RWPE1 (cell line): Measurements from ENCODE around the gene SHC2.
A peak's percentile ranks its signal among the peaks of the same experiment; 100 is the strongest.

ENCODE experiments used
- CTCF ChIA-PET: fragments of 350-600 bp; sonication (Branson Sonifier 250); formaldehyde crosslinking; extraction: SDS; loops from one replicate; lab custom pipeline; 2021; lab: Yijun Ruan, JAX
- POLR2A ChIA-PET: fragments of 400-600 bp; formaldehyde crosslinking; extraction: SDS; loops from one replicate; lab custom pipeline; 2020; ENCODE audit warnings: antibody characterized with exemption; ENCODE audit not compliant: low non-redundant PET; lab: Yijun Ruan, JAX
- DNase-seq: peaks from one replicate; pipeline ENCODE4 v3.0.0; 2012; ENCODE audit warnings: low spot score
- H3K27ac ChIP-seq: fragments of 450-650 bp; 2 replicates; pipeline ENCODE4 v1.5.1; 2017
- TF ChIP-seq, protein P1 (sequence below): fragments of 450-650 bp; conservative IDR thresholded peaks from 2 replicates; pipeline ENCODE4 v1.5.1; 2017; ENCODE audit warnings: low read depth, mild to moderate bottlenecking

The SHC2 gene

DNA sequence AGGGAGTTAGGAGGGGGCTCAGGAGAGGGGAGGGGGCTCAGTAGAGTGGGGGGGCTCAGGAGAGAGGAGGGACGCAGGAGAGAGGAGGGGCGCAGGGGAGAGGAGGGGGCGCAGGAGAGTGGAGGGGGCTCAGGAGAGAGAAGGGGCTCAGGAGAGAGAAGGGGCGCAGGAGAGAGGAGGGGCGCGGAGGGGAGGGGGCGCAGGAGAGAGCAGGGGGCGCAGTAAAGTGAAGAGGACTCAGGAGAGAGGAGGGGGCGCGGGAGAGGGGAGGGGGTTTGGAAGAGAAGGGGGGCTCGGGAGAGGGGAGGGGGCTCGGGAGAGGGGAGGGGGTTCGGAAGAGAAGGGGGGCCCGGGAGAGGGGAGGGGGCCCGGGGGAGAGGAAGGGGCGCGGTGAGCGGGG, 36.2 kb upstream of the SHC2 start:
- DNase-seq: no peak
- no peak overlapping the region for H3K27ac ChIP-seq
- POLR2A ChIA-PET: no interaction called here
- CTCF ChIA-PET: no interaction called here
- TF ChIP-seq, protein P1, sequence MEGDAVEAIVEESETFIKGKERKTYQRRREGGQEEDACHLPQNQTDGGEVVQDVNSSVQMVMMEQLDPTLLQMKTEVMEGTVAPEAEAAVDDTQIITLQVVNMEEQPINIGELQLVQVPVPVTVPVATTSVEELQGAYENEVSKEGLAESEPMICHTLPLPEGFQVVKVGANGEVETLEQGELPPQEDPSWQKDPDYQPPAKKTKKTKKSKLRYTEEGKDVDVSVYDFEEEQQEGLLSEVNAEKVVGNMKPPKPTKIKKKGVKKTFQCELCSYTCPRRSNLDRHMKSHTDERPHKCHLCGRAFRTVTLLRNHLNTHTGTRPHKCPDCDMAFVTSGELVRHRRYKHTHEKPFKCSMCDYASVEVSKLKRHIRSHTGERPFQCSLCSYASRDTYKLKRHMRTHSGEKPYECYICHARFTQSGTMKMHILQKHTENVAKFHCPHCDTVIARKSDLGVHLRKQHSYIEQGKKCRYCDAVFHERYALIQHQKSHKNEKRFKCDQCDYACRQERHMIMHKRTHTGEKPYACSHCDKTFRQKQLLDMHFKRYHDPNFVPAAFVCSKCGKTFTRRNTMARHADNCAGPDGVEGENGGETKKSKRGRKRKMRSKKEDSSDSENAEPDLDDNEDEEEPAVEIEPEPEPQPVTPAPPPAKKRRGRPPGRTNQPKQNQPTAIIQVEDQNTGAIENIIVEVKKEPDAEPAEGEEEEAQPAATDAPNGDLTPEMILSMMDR: no peak

DNA sequence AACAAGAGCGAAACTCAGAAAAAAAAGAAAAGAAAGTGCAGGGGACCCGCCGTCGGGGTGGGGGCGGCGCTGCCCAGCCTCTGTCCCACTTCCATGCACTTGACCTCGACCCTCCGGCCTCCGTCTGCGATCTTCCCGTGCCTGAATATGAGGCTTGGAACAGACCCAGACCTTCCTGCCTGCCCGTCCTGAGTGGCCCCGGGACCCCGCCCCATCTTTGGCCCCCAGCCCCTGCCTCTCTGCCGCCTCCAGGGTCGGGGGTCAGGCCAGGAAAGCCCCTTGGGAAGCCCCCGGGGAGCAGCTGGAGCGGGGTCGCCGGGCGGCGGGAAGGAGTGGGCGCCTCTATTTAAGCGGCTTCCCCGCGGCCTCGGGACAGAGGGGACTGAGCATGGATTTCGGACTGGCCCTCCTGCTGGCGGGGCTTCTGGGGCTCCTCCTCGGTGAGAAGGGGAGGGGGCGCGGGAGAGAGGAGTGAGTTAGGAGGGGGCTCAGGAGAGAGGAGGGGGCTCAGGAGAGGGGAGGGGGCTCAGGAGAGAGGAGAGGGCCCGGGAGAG, 35.4 kb upstream of the SHC2 start, which contains the start of gene MADCAM1:
Gene MADCAM1 (plus strand): TSS at position 375 of the 554 bp plus-strand sequence. CDS start 14 bp downstream, at position 389.
- ChIA-PET CTCF (interaction anchor here (0.5 to 1.3 kb wide), 6 partner anchors 10 to 241 kb away, joined by 3 to 9 read pairs (median 4); no protein-coding TSS in a partner anchor), POLR2A (no interaction called here)

DNA sequence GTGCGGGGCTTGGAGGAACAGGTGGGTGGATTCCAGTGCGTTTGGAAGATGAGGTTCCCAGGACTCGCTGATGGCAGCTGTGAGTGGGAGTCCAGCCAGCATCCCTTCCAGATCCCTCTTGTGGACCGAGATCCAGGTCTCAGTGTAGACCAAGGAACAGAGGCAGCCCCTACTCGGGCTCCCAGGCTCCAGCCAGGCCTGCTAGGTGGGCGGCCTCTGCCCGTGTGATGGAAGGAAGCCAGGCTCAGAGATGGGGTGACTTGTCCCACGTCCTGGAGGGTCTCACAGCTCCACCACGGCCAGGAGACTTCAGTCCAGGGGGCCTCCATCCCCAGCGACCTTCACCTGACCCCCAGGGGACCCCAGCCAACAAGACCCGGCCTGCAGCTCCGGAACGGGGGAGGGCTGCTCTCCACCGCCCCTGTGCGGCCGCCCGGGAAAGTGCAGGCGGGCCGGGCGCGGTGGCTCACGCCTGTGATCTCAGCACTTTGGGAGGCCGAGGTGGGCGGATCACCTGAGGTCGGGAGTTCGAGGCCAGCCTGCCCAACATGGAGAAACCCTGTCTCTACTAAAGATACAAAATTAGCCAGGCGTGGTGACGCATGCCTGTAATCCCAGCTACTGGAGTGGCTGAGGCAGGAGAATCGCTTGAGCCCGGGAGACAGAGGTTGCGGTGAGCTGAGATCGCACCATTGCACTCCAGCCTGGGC, 34.7 kb upstream of the SHC2 start:
- POLR2A ChIA-PET: no interaction called here
- CTCF ChIA-PET: interaction anchor here (0.5 to 1.3 kb wide), 8 partner anchors 11 to 298 kb away, joined by 3 to 9 read pairs (median 3); no protein-coding TSS in a partner anchor
- DNase-seq: no peak
- TF ChIP-seq, protein P1: peak; percentile 82
- H3K27ac ChIP-seq: no peak overlapping the region

More for the DNA sequence above, 35.4 kb upstream of the SHC2 start, which contains the start of gene MADCAM1:
- DNase-seq: no peak
- H3K27ac ChIP-seq: no peak within 1 kb of the TSS
- TF ChIP-seq, protein P1: no peak

DNA sequence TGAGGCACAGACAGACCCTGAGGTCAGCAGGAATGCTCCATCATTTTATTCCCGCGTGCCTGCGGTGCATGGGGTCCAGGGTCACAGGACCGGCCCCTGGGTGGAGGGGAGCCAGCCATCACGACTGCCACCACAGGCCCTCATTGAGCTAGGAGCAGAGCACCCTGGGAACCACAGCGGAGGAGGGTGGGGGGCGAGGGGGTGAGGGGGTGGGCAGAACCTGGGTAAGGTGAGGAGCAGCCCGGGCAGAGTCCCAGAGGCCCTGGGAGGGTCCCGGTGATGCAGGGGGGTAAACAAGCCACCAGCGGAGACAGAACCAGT, 34.2 kb upstream of the SHC2 start:
- ChIA-PET CTCF (interaction anchor here (0.5 to 1.3 kb wide), 5 partner anchors 11 to 299 kb away, joined by 3 to 9 read pairs (median 3); no protein-coding TSS in a partner anchor), POLR2A (no interaction called here)
- TF ChIP-seq, protein P1: no peak
- no peak for DNase-seq
- no peak overlapping the region for H3K27ac ChIP-seq

DNA sequence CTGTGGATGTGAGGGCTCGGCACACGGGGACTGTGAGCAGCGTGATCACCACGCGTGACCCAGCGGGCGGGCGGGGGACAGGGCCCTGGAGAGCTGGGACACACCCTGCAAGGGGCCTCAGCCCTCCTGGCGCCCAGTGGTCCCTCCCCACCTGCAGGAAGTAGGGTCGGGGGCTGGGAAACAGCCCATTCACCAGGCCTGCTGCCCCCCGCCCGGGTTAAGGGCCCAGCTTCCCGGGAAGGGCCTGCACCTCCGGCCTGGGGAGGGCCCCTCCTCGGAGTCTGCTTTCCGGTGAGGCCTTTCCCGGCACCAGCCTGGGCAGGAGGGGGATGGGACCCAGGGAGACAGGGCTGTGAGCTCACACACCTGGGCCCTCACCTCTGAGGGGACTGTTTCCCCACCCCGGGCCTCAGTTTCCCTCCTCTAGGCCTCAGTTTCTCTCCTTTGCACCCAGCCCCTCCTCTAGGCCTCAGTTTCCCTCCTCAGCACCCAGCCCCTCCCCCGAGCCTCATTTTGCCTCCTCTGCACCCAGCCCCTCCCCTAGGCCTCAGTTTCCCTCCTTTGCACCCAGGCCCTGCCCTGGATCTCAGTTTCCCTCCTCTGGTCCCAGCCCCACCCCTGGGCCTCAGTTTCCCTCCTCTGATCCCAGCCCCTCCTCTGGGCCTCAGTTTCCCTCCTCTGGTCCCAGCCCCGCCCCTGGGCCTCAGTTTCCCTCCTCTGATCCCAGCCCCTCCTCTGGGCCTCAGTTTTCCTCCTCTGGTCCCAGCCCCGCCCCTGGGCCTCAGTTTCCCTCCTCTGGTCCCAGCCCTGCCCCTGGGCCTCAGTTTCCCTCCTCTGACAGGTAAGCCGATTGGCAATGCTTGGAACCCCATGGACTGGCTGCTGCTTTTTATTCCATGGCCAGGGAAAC, 33.6 kb upstream of the SHC2 start:
- POLR2A ChIA-PET: no interaction called here

More for the DNA sequence above, 33.6 kb upstream of the SHC2 start:
- CTCF ChIA-PET: interaction anchor here (0.7 to 0.9 kb wide), 2 partner anchors 16 to 36 kb away, joined by 3 read pairs; no protein-coding TSS in a partner anchor
- H3K27ac ChIP-seq: no peak overlapping the region
- TF ChIP-seq, protein P1: no peak
- no peak for DNase-seq
